ENCODE data around the gene APOBEC3F. TPM values are rescaled to one million over a fixed set of nuclear protein-coding genes. Genes with fewer than 3 reads are reported as not detected.
A peak's percentile ranks its signal among the peaks of the same experiment; 100 is the strongest.
"Not testable (repeated sequence)": the region's sequence is repeated elsewhere in the genome, so short reads cannot be mapped to it uniquely, and the experiment has no call there.

APOBEC3F gene
- 2.7 and 4.8 TPM in 2 replicates for total RNA-seq

GRCh38 chr22:39040538-39041296 lies at the start of gene APOBEC3F:
TSS of gene APOBEC3F (plus strand) at chr22:39040864. CDS start at chr22:39040961, 97 bp downstream.
- peak; percentile 57 for DNase-seq

DNA sequence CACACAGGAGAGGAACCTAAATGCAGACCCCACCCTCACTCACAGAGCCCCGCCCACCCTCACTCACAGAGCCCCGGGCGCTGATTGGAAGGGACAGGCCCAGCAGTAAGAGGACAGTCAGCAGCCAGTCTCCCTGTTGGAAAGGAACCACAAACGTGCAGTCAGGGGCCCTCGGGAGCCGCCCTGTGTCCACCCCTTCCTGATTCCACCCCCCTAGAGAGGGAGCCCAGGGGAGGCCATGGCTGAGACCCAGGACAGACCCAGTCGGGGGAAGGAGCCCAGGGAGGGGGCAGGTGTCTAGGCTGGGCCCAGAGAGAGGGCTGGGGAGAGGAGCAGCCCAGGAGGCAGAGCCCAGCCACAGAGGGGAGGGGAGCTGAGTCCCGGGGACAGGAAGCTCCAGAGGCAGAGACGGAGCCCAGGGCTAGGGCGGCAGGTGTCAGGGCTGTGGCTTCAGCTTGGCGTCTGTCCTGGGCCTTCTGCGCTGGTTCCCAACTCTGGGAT lies 47.7 kb upstream of the APOBEC3F start:
- not testable (repeated sequence) for DNase-seq

DNA sequence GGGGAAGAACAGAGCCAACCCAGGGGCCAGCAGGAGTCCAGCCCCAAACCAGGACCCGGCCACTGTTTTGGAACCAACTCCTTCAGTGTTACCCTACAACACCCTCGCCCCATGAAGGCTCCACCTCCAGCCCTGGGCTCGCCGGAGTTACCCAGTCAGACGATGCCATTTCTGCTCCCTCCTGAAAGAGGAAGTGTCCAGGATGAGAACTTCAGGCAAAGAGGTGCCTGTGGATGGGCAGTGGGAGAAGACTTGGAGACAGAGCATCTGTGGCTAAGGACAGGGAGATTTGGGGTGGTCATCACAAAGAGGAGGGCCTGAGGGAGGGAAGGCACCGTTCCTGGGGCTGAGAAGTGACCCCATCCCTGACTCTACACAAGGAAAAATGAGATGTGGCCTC lies 44.6 kb upstream of the APOBEC3F start:
- DNase-seq: no peak

GRCh38 chr22:38997518-38997917 lies 43.1 kb upstream of the APOBEC3F start:
- DNase-seq: no peak

GRCh38 chr22:39003165-39003638 lies 37.5 kb upstream of the APOBEC3F start:
- peak; percentile 90 for DNase-seq

GRCh38 chr22:39007177-39007576 lies 33.5 kb upstream of the APOBEC3F start:
- DNase-seq: no peak

DNA sequence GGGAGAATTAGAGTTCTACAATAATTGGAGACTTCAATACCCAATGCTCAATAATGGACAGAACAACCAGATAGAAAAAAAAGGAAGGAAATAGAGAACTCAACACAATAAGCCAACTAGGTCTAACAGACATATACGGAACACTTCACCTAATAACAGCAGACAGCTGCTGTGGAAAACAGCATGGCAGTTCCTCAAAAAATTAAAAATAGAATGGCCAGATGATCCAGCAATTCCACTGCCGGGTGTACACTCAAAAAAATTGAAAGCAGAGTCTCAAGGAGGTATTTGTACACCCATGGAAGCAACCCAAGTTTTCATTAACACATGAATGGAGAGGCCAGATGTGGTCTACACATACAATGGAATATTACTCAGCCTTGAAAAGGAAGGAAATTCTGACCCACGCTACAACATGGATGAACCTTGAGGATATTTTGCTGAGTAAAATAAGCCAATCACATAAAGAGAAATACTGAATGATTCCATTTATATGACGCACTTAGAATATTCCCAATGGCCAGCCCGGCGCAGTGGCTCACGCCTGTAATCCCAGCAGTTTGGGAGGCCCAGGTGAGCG lies 32.3 kb upstream of the APOBEC3F start:
- not testable (repeated sequence) for DNase-seq

GRCh38 chr22:39010946-39011345 lies 29.7 kb upstream of the APOBEC3F start:
- no peak for DNase-seq

DNA sequence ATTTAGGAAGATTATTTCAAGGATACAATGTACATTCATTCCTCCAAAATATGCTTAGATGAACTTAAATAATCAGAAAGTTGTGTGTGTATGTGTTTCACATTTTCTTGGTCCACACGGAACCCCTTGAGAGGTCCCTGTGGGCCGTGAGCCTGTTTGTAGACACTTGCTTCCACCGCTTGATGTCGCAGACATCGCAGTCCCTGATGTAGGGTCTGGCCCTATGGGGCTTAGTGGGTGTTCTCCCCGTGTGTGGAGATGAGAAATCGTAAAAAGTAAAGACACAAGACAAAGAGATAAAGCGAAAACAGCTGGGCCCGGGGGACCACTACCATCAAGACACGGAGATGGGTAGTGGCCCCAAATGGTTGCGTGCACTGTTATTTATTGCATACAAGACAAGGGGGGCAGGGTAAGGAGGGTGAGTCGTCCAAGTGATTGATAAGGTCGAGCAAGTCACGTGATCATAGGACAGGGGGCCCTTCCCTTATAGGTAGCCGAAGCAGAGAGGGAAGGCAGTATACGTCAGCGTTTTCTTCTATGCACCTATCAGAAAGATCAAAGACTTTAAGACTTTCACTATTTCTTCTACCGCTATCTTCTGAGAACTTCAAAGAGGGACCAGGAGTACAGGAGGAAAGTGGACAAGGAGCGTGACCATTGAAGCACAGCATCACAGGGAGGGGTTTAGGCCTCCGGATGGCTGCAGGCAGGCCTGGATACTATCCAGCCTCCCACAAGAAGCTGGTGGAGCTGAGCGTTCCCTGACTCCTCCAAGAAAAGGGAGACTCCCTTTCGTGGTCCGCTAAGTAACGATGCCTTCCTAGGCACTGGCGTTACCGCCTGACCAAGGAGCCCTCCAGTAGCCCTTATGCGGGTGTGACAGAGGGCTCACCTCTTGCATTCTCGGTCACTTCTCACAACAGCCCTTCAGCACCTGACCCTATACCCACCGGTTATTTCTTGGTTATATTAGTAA lies 27.8 kb upstream of the APOBEC3F start:
- no peak for DNase-seq

DNA sequence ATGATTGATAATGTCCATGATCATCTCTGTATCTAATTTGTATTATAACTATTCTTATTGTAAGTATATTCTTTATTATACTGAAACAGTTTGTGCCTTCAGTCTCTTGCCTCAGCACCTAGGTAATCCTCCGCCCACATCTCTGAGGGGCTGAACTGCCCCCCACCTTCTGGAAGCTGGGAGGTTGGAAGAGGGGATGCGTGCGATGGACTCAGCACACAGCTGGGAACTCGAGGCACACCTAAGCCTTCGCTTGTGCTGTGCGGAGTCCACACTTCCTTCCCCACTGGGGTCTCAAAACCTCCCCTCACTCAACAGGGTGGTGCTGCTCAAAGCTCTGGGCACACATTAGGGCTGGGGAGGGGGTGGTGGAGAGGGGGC lies 27.1 kb upstream of the APOBEC3F start:
- DNase-seq: not testable (repeated sequence)

DNA sequence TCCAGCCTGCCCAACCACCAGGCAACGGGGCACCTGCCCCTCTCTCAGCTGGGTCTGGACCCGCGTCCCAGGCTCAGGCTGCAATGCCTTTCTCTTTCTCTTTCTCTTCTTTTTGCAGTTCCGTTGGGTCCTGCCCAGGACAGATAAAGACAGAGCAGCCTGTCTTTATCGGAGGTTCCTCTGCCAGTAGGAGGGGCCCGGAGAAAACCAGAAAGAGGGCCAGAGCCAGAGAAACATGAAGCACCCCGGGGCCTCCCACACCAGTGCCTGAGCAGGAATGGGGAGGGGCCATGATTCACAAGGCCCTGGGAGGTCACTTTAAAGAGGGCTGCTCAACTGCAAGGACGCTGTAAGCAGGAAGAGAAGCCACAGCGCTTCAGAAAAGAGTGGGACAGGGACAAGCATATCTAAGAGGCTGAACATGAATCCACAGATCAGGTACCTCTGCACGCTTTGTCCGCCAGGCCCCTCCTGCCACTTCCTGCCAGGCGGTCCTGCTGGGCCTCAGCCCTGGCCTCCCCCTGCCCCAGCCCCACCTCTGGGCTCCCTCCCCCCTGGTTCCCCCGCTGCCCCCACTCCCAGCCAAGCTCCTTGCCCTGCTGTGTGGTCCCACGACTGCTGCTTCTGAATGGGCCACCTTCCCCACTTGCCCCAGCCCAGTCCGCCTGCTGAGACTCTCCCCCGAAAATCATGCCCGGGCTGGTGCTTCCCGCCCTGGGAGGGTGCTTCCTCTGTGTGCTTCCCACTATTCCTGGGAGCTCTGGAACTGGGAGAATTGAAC lies 26.5 kb upstream of the APOBEC3F start, which contains the start of gene APOBEC3C:
APOBEC3C (plus strand) TSS at position 316 of the 781 bp plus-strand sequence; CDS start at position 422, 106 bp downstream.
- DNase-seq: peak; percentile 55

DNA sequence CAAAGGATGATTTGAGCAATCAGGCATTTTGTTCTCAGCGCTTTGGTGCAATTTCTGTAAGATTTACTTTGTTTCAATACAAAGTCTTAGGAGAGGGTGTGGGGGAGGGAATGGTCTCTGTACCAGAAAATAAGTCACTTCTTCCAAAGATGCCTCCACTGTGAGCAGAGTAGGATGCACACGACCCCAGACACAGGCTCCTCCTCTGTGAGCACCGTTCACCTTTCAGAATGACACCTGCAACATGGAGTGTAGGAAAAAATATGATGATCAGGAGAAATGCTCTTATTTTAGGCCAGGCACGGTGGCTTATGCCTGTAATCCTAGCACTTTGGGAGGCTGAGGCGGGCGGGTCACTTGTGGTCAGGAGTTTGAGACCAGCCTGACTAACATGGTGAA lies 25.9 kb upstream of the APOBEC3F start:
- DNase-seq: not testable (repeated sequence)

DNA sequence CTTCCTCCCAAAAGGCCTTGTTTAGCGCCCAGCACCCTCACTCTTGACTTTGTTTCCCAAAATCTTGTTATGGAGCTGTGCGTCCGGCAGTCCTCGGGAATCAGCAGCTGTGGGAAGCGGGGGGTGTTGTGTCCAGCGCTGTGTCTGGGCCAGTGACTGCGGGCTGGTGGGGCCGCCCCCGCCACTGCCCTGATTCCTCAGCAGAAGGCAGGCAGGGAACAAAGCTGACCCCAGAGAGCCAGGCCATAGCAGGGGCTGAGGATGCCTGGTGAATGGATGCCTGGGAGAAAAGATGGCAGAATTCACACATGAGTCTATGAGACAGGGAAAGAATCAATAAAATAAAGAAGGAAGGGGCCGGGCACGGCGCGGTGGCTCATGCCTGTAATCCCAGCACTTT lies 24.1 kb upstream of the APOBEC3F start:
- no peak for DNase-seq

DNA sequence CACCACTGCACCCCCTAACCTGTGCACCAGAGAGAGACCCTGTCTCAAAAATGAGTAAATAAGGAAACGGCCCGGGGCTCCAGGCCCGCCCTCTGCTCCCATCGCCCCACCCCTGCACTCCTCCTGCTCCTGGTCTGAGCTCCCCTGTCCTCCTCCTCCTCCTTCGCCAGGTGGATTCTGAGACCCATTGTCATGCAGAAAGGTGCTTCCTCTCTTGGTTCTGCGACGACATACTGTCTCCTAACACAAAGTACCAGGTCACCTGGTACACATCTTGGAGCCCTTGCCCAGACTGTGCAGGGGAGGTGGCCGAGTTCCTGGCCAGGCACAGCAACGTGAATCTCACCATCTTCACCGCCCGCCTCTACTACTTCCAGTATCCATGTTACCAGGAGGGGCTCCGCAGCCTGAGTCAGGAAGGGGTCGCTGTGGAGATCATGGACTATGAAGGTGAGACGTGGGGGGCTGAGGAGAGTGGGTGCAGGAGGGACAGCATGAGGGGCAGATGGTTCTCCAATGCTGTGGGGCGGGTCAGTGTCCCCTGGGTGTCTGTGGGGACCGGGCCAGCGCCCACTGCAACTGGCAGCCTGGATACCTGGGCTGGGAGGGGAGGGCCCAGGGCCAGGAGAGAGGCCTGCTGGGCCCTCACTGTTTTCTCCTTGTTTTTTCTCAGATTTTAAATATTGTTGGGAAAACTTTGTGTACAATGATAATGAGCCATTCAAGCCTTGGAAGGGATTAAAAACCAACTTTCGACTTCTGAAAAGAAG lies 22.9 kb upstream of the APOBEC3F start:
- no peak for DNase-seq

- peak; percentile 7 for DNase-seq
These were observed 20.5 kb upstream of the APOBEC3F start for GRCh38 chr22:39020021-39020651.

DNA sequence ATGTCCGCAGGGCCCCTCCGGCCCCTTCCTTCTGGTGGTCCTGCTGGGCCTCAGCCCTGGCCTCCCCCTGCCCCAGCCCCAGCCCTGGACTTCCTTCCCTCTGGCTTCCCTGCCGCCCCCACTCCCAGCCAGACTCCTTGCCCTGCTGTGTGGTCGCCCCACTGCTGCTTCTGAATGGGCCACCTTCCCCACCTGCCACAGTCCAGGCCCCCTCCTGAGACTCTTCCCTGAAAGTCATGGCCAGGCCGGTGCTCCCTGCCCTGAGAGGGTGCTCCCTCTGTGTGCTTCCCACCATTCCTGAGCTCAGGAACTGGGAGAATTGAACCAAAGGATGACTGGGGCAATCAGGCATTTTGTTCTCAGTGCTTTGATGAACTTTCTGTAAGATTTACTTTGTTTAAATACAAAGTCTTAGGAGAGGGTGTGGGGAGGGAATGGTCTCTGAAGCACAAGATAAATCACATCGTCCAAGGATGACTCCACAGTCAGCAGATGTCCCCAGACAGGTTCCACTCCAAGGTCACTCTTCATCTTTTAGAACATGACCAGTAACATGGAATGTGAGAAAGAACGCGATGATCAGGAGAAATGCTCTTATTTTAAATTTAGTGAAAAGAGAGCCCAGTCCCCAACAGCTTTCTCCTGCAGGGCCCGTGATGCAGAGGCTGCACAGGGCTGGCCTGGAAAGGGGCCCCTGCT lies 19.0 kb upstream of the APOBEC3F start:
- no peak for DNase-seq

- DNase-seq: no peak
These were observed 15.9 kb upstream of the APOBEC3F start for GRCh38 chr22:39024519-39025308.

DNA sequence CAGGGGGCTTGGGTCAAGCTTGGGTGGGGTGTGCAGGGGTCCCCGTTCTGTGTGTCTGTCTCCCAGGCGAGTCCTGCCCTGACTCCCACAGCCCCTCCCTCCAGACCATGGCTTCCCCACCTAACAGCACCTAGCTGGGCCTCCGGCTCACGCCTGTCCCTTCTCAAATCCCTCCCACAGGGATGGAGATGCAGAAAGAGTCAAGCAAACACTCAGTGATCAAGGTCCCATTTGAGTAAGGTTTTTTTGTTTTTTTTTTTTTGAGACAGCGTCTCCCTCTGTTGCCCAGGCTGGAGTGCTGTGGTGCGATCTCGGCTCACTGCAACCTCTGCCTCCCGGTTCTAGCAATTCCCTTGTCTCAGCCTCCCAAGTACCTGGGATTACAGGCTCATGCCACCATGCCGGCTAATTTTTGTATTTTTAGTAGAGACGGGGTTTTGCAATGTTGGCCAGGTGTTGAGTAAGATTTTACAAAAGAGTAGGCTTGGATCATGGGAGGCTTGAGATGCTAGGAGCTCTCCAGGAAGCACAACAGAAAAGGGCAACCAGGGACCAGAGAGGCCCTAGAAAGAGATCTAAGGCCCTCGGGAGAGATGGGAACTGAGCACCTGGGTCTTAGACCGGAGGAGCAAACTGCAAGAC lies 14.0 kb upstream of the APOBEC3F start:
- no peak for DNase-seq
